Purkinje cell (primary cell): ENCODE data around the gene OOSP4A. TPM values are rescaled to one million over a fixed set of nuclear protein-coding genes. Genes with fewer than 3 reads are reported as not detected.

Experiments
- polyA plus RNA-seq: library from polyadenylated mRNA; unstranded; fragments of >200 nt; fragmentation: Nextera tagmentation; gene quantifications from 2 replicates; pipeline ENCODE4 v1.2.1, GENCODE V29; 2014

Gene OOSP4A
- not detected in 2 replicates for polyA plus RNA-seq

DNA sequence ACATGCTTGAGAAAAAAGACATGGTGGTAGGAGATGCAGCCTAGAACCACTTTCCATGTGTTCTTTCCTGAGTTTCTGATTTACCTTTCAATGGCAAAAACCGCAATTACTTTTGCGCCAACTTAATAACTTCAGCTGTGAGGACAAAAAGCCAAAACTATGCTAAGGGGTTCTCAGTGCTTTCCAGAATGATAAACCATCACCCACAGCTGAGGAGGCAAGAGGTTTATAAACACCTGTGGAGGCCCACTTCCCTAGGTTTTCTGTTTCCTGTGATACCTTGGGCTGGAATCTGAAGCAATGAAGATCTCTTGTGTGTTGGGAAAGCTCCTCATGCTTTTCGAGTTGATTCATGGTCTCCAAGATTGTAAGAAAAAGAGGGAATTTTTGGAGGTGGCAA lies at the start of gene OOSP4A:
Gene OOSP4A, plus strand, starts transcription at position 301 of the 400 bp plus-strand sequence. Its CDS starts 0 bp downstream, at position 301.

GRCh38 chr11:59938132-59938531 lies 25.7 kb upstream of the OOSP4A start, which contains the start of gene OOSP1:
Gene OOSP1 (plus strand): TSS chr11:59938432. CDS start chr11:59938455, 23 bp downstream.

DNA sequence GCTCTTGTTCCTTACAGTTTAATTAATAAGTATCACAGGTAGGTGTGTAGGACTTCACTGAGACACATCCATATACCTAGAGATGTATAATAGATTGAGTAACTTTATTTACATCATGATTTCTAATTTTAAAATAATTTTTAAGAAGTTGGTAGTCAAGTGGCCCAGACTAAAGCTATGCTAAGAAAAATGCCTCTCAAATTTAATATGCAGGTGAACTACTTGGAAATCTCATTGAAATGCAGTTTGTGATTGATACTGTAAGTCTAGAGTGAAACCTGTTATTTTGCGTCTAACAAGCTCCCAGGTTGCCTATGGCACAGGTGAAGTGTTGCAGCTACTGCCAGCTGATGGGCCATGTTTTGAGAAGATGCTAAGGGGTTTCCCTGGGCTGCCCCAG lies 53.0 kb downstream of the OOSP4A start, which contains the start of gene OOSP4B:
Gene OOSP4B, plus strand, starts transcription at position 301 of the 400 bp plus-strand sequence.

Other genes starting within 250 kb of the OOSP4A start
- 2.2 and 4.2 TPM in 2 replicates for gene STX3, start 208.7 kb upstream of the OOSP4A start, polyA plus RNA-seq
- gene MRPL16, start 153.3 kb upstream of the OOSP4A start, polyA plus RNA-seq, result 50.7 and 55.6 TPM in 2 replicates
- gene CBLIF, start 118.5 kb upstream of the OOSP4A start, polyA plus RNA-seq, result not detected in 2 replicates
- not detected in 2 replicates for gene TCN1, start 97.5 kb upstream of the OOSP4A start, polyA plus RNA-seq
- gene OOSP3, start 85.3 kb upstream of the OOSP4A start, polyA plus RNA-seq, result not detected in 2 replicates
- not detected in 2 replicates for gene OOSP1, start 25.6 kb upstream of the OOSP4A start, polyA plus RNA-seq
- gene OOSP4B, start 53.1 kb downstream of the OOSP4A start, polyA plus RNA-seq, result not detected in 2 replicates
- not detected in 2 replicates for gene OOSP2, start 76.4 kb downstream of the OOSP4A start, polyA plus RNA-seq
- not detected in 2 replicates for gene MS4A3, start 92.6 kb downstream of the OOSP4A start, polyA plus RNA-seq
- gene MS4A2, start 124.6 kb downstream of the OOSP4A start, polyA plus RNA-seq, result not detected in 2 replicates
- not detected in 2 replicates for gene MS4A6A, start 219.1 kb downstream of the OOSP4A start, polyA plus RNA-seq